HG03103 (cell line): ENCODE results near the gene MARK2.
"Not testable (repeated sequence)": the region's sequence is repeated elsewhere in the genome, so short reads cannot be mapped to it uniquely, and the experiment has no call there.

Experiments
- ATAC-seq: cut with Tn5 transposase; IDR thresholded peaks from one replicate; pipeline ENCODE4 v1.9.1; 2021; ENCODE audit warnings: low read depth; ENCODE audit not compliant: unreplicated experiment

MARK2 gene

DNA sequence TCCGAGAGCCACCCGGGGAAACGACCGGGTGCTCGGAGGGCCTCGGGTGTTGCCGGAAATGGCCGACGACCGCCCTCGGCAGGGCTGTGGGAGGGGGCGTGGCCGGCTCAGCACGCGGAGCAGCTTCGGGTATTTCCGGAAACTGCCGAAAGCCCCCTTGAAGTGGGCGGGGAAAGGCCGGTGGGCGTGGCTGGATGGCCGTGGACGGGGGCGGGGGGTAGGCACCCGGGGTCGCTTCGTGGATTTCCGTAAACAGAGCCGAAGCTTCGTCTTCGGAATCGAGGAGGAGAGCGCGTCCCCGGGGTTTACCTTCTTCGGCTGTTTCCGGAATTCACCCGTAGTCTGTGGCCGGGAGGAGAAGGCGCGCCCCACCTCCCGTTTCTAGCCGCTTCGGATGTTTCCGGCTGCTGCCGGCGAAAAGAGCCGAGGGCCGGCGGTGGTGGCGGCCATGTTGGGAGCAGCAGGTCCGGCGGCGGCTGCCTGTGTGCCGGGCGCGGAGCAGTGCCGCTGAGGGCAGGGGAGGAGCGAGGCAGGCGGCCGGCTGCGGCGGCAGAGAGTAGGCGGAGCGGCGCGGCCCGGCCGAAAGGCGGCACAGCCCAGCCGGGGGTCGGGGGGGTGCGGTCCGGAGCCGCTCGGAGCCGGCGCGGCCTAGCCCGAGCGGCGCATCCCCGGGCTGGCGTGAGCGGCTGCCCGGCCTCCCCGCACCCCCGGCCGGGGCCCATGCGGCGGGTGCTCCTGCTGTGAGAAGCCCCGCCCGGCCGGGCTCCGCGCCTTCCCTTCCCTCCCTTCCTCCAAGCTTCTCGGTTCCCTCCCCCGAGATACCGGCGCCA, at the start of gene MARK2:
MARK2 (plus strand) TSS at position 433 of the 830 bp plus-strand sequence; CDS start at position 830, 397 bp downstream.
- ATAC-seq = peak; percentile 71

GRCh38 chr11:63791495-63792167, 47.3 kb upstream of the MARK2 start:
- ATAC-seq = no peak

DNA sequence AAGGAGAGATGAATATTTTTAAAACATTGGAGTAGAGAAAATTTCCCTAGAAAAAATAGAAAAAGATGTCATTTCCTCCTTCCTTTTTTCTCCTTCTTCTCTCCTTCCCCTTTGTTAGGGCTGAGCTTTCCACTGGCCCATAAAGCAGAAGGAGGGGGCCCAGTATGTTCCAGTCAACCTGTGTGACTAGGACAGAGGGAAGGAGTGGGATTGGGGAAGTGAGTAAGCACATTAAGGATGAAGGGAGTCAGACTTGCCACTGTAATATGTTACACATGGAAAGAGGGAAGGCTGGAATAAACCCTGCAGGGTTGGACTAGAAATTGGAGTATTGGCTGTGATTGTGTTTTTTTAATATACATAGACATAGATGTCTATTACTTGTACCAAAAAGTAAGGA, 45.7 kb upstream of the MARK2 start:
- no peak for ATAC-seq

DNA sequence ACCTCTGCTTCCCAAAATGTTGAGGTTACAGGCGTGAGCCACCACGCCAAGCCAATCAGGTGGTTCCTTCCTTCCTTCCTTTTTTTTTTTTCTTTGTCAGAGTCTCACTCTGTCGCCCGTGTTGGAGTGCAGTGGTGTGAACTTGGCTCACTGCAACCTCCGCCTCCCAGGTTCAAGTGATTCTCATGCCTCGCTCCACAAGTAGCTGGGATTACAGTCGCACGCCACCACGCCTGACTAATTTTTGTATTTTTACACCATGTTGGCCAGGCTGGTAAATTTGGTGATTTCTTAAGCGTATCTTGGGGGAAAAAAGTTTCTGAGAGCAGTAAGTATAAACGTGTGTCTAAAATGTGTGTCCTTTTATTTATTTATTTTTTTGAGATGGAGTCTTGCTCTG, 43.8 kb upstream of the MARK2 start:
- no peak for ATAC-seq

GRCh38 chr11:63800921-63801320, 38.0 kb upstream of the MARK2 start:
- ATAC-seq = no peak

DNA sequence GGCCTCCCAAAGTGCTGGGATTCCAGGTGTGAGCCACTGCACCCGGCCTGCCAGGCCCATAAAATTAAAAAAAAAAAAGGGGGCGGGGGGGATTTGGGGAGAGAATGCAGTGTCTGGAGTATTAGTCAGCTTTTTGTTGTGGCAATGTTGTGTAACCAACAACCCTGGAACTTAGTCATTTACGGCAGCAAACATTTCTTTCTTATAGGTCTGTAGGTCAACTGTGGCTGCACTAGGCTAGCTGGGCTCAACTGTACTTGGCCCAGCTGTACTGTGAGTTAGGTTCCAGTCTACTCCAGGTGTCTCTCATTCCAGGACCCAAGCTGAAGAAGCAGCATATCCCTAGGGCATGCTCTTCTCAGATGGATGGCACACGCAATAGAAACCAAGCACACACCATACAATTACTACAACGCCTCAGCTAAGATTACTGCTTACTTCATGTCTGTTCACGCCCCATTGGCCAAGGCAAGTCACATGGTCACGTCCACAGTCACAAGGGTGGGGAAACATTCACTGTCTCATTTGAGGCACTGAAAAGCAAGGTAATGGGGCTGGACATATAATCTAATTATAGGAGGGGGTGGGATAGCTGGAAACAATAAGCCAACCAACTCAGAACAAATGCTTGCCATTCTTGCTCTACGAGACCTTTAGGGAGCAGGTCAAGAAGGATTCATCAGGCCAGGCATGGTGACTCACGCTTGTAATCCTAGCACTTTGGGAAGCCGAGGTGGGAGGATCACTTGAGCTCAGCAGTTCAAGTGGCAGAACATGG, 36.1 kb upstream of the MARK2 start:
- no peak for ATAC-seq

- no peak for ATAC-seq
Observed at GRCh38 chr11:63804259-63804658, 34.7 kb upstream of the MARK2 start.

DNA sequence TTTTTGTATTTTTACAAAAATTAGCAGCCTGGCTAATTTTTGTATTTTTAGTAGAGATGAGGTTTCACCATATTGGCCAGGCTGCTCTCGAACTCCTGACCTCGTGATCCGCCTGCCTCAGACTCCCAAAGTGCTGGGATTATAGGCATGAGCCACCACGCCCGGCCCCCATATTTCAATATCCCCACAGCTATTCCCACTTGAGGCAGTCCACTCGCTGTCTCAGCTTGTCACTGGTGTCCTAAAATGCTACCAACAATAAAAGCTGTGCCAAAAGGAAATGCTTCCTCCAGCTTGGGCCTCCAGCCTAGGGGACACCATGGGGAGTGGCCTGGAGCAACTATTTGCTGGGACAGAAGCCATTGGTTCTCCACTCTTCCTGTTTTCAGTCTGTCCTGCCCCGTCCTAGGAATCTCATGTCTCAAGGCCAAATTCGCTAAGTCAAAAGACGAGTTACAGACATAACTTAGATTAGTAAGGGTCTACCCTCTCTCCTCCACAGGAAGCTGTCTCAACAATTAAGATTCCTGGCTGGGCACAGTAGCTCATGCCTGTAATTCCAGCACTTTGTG, 33.0 kb upstream of the MARK2 start:
- ATAC-seq = no peak

GRCh38 chr11:63810383-63810782, 28.5 kb upstream of the MARK2 start:
- ATAC-seq = not testable (repeated sequence)

- ATAC-seq = no peak
Observed at GRCh38 chr11:63811522-63811921, 27.4 kb upstream of the MARK2 start.

GRCh38 chr11:63813035-63813562, 25.8 kb upstream of the MARK2 start, which contains the start of gene SPINDOC:
Gene SPINDOC (plus strand): TSS chr11:63813456. CDS start chr11:63813687, 231 bp downstream.
- peak; percentile 79 for ATAC-seq

DNA sequence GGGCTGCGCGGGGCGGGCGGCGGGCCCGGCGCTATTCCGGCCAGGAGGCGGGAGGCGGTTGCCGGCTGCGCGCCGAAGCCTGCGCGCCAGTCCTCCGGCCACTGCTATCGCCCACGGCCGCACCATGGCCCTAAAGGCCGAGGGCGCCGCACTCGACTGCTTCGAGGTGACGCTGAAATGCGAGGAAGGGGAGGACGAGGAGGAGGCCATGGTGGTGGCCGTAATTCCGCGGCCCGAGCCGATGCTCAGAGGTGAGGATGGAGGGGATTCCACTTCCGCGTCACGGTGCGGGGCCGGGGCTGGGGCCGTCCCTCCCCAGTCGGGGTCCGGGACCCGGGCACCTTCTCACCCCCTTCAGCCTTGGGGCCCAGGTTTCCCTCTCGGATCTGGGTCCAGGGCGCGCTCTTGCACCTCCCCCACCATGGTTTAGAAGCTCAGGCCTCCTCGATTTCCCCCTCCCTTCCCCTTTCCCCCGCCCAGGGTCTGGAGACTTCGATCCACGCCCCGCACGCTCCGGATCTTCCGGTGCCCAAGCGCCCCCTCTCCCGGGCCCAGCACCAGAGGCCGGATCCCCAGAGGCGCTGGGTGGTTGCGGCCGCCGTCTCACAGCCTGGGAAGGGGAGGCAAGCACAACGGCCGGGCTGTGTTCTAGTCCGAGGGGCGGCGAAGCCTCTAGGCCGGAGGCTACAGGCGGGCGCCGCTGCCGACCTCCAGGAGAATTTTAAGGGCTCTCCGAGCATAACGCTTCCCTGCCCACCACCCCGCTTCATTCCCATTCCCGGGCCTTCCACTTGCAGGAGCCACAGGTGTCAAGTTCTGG, 25.1 kb upstream of the MARK2 start:
- ATAC-seq = peak; percentile 24

DNA sequence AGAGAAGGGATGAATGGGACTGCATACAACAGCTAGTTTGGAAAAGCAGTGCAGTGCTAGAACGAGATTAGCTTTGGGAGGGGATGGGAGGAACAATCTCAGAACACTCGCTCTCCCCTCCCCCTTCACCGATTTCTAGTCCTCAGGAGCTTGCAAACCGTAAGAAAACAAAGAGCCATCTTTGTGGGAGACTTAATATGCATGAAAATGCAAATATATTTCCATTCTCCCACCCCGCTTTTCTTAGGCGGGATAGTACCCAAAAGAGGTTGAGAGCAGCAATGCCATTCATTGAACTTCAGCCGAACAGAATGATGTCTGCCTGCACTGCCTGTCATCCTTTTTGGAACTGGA, 24.6 kb upstream of the MARK2 start:
- ATAC-seq = no peak

- no peak for ATAC-seq
Observed at GRCh38 chr11:63816166-63816565, 22.7 kb upstream of the MARK2 start.

- ATAC-seq = no peak
Observed at GRCh38 chr11:63816732-63817131, 22.2 kb upstream of the MARK2 start.

DNA sequence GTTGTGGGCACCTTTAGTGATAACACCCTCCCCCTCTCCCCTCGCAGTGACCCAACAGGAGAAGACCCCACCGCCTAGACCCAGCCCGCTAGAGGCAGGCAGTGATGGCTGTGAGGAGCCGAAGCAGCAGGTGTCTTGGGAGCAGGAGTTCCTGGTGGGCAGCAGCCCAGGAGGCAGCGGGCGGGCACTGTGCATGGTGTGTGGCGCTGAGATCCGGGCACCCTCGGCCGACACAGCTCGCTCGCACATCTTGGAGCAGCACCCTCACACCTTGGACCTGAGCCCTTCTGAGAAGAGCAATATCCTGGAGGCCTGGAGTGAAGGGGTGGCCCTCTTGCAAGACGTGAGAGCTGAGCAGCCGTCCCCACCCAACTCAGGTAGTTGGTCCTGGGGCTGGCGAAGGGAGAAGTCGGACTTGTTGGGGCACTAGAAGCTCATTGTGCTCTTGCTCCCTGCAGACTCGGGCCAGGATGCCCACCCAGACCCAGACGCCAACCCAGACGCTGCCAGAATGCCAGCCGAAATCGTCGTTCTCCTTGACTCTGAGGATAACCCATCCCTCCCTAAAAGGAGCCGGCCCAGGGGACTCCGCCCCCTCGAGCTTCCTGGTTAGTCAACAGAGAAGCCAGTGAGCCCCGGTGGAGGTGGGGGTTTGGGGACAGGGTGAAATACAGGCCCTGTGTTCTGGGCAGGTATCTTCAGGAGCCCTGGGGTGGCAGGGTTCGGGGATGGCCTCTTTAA, 21.0 kb upstream of the MARK2 start:
- ATAC-seq = no peak

- no peak for ATAC-seq
Observed at GRCh38 chr11:63818609-63819008, 20.3 kb upstream of the MARK2 start.

DNA sequence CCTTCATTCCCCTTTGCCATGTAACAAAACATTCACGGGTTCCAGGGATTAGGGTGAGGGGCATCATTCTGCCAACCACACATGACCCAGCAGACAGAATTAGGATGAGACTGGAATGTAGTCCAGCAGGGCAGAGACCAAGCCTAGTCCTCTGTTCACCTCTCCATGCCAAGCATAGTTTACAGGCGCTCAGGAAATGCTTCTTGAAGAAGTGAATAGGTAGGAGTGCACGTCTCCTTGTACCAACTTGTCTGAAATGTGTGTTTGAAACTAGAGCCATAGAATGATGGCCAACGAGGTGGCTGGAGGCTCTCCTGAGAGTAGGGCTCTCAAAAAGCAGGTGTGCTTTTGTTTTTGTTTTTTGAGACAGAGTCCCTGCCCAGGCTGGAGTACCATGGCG, 17.5 kb upstream of the MARK2 start:
- no peak for ATAC-seq
